Measurements from ENCODE around the gene EFEMP1. TPM values are rescaled to one million over a fixed set of nuclear protein-coding genes. Genes with fewer than 3 reads are reported as not detected.

The EFEMP1 gene
- total RNA-seq, 1 donor from 2014 or later, result 219 TPM

- H3K27me3 ChIP-seq (ENCODE audit: low read depth), result no peaks in the 10 kb centered on the region
- TF ChIP-seq CTCF (IDR thresholded peaks at IDR 0.05), result no peak
- no peak overlapping the region for H3K27ac ChIP-seq
- no peak overlapping the region for H3K4me3 ChIP-seq
- no peaks in the 10 kb centered on the region for H3K36me3 ChIP-seq
- DNase-seq, result no peak
- H3K4me1 ChIP-seq, result no peaks in the 10 kb centered on the region
- intact Hi-C loops (cut with DNase I), result loop anchor here (10.0 kb wide), 1 partner anchor 201 kb away; no protein-coding TSS in a partner anchor
- ATAC-seq, result no peak
- no peaks in the 10 kb centered on the region for H3K9me3 ChIP-seq
Measured at GRCh38 chr2:55965966-55966365, 42.4 kb upstream of the EFEMP1 start.

GRCh38 chr2:55965276-55965675 lies 41.7 kb upstream of the EFEMP1 start:
- no peaks in the 10 kb centered on the region for H3K36me3 ChIP-seq
- ATAC-seq, result no peak
- intact Hi-C loops (cut with DNase I), result loop anchor here (10.0 kb wide), 1 partner anchor 200 kb away; no protein-coding TSS in a partner anchor

GRCh38 chr2:55962915-55963314 lies 39.3 kb upstream of the EFEMP1 start:
- H3K4me1 ChIP-seq, result peaks cover 11% of the 10 kb centered on the region
- intact Hi-C loops (cut with DNase I), result loop anchor here (10.0 kb wide), 1 partner anchor 198 kb away; no protein-coding TSS in a partner anchor
- H3K9me3 ChIP-seq, result no peaks in the 10 kb centered on the region
- no peak for DNase-seq
- H3K27me3 ChIP-seq (ENCODE audit: low read depth), result no peaks in the 10 kb centered on the region
- H3K4me3 ChIP-seq, result no peak overlapping the region
- H3K36me3 ChIP-seq, result no peaks in the 10 kb centered on the region
- TF ChIP-seq CTCF (IDR thresholded peaks at IDR 0.05), result no peak
- no peak for ATAC-seq
- H3K27ac ChIP-seq, result no peak overlapping the region

More at GRCh38 chr2:55965276-55965675, 41.7 kb upstream of the EFEMP1 start:
- Histone ChIP-seq H3K27me3 (ENCODE audit: low read depth) (no peaks in the 10 kb centered on the region), H3K4me1 (no peaks in the 10 kb centered on the region), H3K9me3 (no peaks in the 10 kb centered on the region), H3K27ac (no peak overlapping the region), H3K4me3 (no peak overlapping the region)
- no peak for DNase-seq
- TF ChIP-seq CTCF (IDR thresholded peaks at IDR 0.05), result no peak

GRCh38 chr2:55961318-55961911 lies 37.8 kb upstream of the EFEMP1 start:
- Histone ChIP-seq H3K4me1 (peaks cover 12% of the 10 kb centered on the region), H3K27ac (no peak overlapping the region), H3K4me3 (no peak overlapping the region), H3K36me3 (no peaks in the 10 kb centered on the region), H3K9me3 (no peaks in the 10 kb centered on the region), H3K27me3 (ENCODE audit: low read depth) (no peaks in the 10 kb centered on the region)
- intact Hi-C loops (cut with DNase I), result loop anchor here (10.0 kb wide), 1 partner anchor 197 kb away; no protein-coding TSS in a partner anchor
- ATAC-seq, result peak in 1 of 2 donors; percentile 57
- peak; percentile 55 for TF ChIP-seq CTCF (IDR thresholded peaks at IDR 0.05)
- no peak for DNase-seq

- Histone ChIP-seq H3K36me3 (no peaks in the 10 kb centered on the region), H3K27me3 (ENCODE audit: low read depth) (no peaks in the 10 kb centered on the region), H3K4me1 (peaks cover 12% of the 10 kb centered on the region), H3K9me3 (no peaks in the 10 kb centered on the region), H3K27ac (peak overlapping the region; percentile 48), H3K4me3 (no peak overlapping the region)
- DNase-seq, result no peak
- no peak for TF ChIP-seq CTCF (IDR thresholded peaks at IDR 0.05)
- intact Hi-C loops (cut with DNase I), result no loop called here
- no peak for ATAC-seq
Measured at GRCh38 chr2:55958756-55959155, 35.2 kb upstream of the EFEMP1 start.

All from lower lobe of right lung (tissue), 2 donors.